Upper lobe of right lung (tissue), 1 donor: ENCODE data around the gene GPC3. TPM values are rescaled to one million over a fixed set of nuclear protein-coding genes. Genes with fewer than 3 reads are reported as not detected.

Experiments
- ATAC-seq: fragments of 200-7000 bp; cut with Tn5 transposase; one replicate; pipeline ENCODE4 v1.9.1; 2020; ENCODE audit warnings: mild to moderate bottlenecking, moderate library complexity
- DNase-seq: peaks from one replicate; pipeline ENCODE4 v3.0.0-alpha.2; 2020
- H3K27ac ChIP-seq: fragments of 200-600 bp; one replicate; pipeline ENCODE4 v1.8.0; 2022
- H3K27me3 ChIP-seq: fragments of 200-600 bp; one replicate; pipeline ENCODE4 v1.8.0; 2022; ENCODE audit warnings: mild to moderate bottlenecking
- H3K36me3 ChIP-seq: fragments of 200-600 bp; one replicate; pipeline ENCODE4 v1.8.0; 2022
- H3K4me1 ChIP-seq: fragments of 200-600 bp; one replicate; pipeline ENCODE4 v1.8.0; 2022
- H3K4me3 ChIP-seq: fragments of 200-600 bp; one replicate; pipeline ENCODE4 v1.8.0; 2022; ENCODE audit warnings: mild to moderate bottlenecking
- H3K9me3 ChIP-seq: fragments of 200-600 bp; one replicate; pipeline ENCODE4 v1.8.0; 2022
- CTCF ChIP-seq: fragments of 200-600 bp; IDR thresholded peaks from one replicate; pipeline ENCODE4 v1.8.0; 2022; ENCODE audit warnings: antibody characterized with exemption
- intact Hi-C: fragments of 100-400 bp; cut with DNase I; formaldehyde crosslinking; loops from one replicate; pipeline ENCODE4 v1.11.0; 2022
- total RNA-seq: library from RNA; stranded (reverse); fragmentation: NEBNext Ultra II Directional; extraction: Animal tissue kit (Norgen Biotek cat#: 25700); gene quantifications from one replicate; pipeline ENCODE4 v1.2.1, GENCODE V29; 2021
- donor health status: DM: no; HTN: yes; CAD: no; lungs with severe emphysema.

Gene GPC3
- total RNA-seq, 1 donor from 2014 or later, result 67.7 TPM

- Histone ChIP-seq H3K9me3 (no peaks in the 10 kb centered on the region), H3K27ac (no peak overlapping the region), H3K27me3 (no peaks in the 10 kb centered on the region), H3K36me3 (no peaks in the 10 kb centered on the region), H3K4me1 (no peaks in the 10 kb centered on the region), H3K4me3 (peak overlapping the region; percentile 28)
- peak; percentile 79 for TF ChIP-seq CTCF
- intact Hi-C loops, result no loop called here
- DNase-seq (peak; percentile 66), ATAC-seq (peak; percentile 95)
These were observed 193.0 kb downstream of the GPC3 start for GRCh38 chrX:133792198-133792953.

DNA sequence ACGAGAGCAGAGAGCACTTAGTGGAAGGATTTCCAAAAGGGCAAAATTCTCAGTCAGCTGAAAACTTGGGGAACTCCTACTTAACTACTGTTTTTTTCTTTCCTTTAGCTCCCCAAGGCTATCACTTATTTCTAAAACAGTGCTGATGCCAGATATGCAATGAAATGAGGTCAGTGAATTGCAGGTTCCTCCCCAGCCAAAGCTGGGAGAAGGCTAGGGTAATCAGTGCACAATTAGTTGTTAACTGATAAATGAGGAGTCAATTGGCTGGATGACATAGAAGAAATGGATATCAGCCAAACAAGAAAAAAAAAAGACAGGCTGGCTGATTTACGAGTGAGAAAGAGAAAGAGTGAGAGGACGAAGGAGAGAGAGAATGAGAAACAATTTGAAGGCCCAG lies 195.6 kb downstream of the GPC3 start:
- H3K4me1 ChIP-seq, result no peaks in the 10 kb centered on the region
- no peaks in the 10 kb centered on the region for H3K9me3 ChIP-seq
- H3K27me3 ChIP-seq, result no peaks in the 10 kb centered on the region
- intact Hi-C loops, result no loop called here
- ATAC-seq, result no peak
- no peak for TF ChIP-seq CTCF
- no peak for DNase-seq
- H3K4me3 ChIP-seq, result no peak overlapping the region
- H3K36me3 ChIP-seq, result no peaks in the 10 kb centered on the region
- H3K27ac ChIP-seq, result no peak overlapping the region

DNA sequence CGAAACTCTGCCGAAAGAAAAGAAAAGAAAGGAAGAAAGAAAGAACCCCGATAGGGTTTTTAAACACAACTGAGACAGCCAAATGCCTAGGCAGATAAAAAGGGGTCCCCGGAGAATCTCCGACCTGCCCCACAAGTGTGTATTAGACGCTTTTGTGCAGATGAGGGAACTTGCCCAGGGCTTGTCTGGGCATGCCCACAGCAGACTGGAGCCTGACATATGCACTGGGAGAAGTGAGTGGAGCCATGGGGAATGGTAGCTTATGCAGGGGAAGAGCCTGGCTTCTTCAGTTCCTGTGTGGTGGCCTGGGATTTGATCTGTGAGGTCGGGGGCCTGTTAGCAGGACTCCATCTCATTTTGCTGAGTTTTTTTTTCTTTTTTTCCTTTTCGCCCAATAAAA lies 199.0 kb downstream of the GPC3 start:
- Histone ChIP-seq H3K9me3 (no peaks in the 10 kb centered on the region), H3K27me3 (no peaks in the 10 kb centered on the region), H3K36me3 (no peaks in the 10 kb centered on the region), H3K27ac (no peak overlapping the region), H3K4me3 (no peak overlapping the region), H3K4me1 (no peaks in the 10 kb centered on the region)
- DNase-seq (no peak), ATAC-seq (no peak)
- intact Hi-C loops, result no loop called here
- no peak for TF ChIP-seq CTCF

DNA sequence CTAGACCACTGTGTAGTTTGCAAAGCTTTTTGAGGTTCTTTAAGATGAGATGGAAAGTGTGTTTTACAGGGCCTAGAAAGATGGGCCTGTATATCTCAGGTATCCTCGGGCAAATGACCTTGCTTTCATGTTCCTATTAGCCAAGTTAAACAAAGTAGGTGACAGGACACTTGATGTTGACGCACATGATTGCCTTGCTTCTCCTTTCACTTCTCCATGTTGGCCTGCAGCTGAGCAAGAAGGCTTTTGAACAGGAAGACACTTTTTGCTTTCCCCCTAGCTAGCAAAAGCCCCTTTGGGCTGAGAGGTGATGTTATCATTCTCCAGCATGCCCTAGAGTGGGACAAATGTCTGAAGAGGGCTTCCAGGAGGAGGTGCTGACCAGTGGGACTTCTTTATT lies 202.1 kb downstream of the GPC3 start:
- no peaks in the 10 kb centered on the region for H3K9me3 ChIP-seq
- ATAC-seq, result no peak
- no peaks in the 10 kb centered on the region for H3K27me3 ChIP-seq
- no peaks in the 10 kb centered on the region for H3K36me3 ChIP-seq
- intact Hi-C loops, result no loop called here
- no peak overlapping the region for H3K4me3 ChIP-seq
- no peaks in the 10 kb centered on the region for H3K4me1 ChIP-seq
- no peak for TF ChIP-seq CTCF
- H3K27ac ChIP-seq, result no peak overlapping the region
- no peak for DNase-seq

DNA sequence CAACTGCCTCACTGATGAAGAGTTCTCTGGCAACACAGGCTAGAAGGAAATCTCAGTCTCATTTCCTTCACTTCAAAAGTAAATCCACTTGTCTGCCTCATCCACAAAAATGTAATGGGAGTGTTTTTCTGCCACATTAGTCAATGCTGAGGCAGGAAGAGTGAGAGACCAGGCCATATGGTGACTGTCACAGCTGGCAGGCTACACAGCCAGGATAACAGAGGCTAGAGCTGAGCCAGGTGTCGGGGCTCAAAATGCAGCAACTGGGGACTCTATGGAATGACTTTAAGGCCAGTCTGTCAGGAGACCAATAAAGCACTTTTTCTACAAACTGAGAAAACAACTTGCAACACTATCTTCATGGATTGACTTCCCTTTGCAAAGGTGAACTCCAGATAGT lies 204.2 kb downstream of the GPC3 start:
- Histone ChIP-seq H3K27me3 (no peaks in the 10 kb centered on the region), H3K27ac (no peak overlapping the region), H3K4me1 (no peaks in the 10 kb centered on the region), H3K36me3 (no peaks in the 10 kb centered on the region), H3K9me3 (no peaks in the 10 kb centered on the region), H3K4me3 (no peak overlapping the region)
- ATAC-seq (no peak), DNase-seq (no peak)
- TF ChIP-seq CTCF, result no peak
- intact Hi-C loops, result no loop called here

- no peak for ATAC-seq
- H3K4me3 ChIP-seq, result no peak overlapping the region
- intact Hi-C loops, result no loop called here
- H3K36me3 ChIP-seq, result no peaks in the 10 kb centered on the region
- no peak overlapping the region for H3K27ac ChIP-seq
- no peaks in the 10 kb centered on the region for H3K27me3 ChIP-seq
- peak; percentile 55 for DNase-seq
- no peaks in the 10 kb centered on the region for H3K4me1 ChIP-seq
- no peaks in the 10 kb centered on the region for H3K9me3 ChIP-seq
- TF ChIP-seq CTCF, result peak; percentile 41
These were observed 209.3 kb downstream of the GPC3 start for GRCh38 chrX:133776072-133776471.
